Sciatic nerve (tissue), 1 donor: ENCODE data around the gene AKAP12. TPM values are rescaled to one million over a fixed set of nuclear protein-coding genes. Genes with fewer than 3 reads are reported as not detected.

Experiments used
- total RNA-seq: library from RNA; stranded (reverse); fragmentation: NEBNext Ultra II Directional; extraction: Animal tissue kit (Norgen Biotek cat#: 25700); gene quantifications from one replicate; pipeline ENCODE4 v1.2.1, GENCODE V29; 2021
- donor health status: DM: no; HTN: no; CAD: no.

Gene AKAP12
- total RNA-seq, 1 donor from 2014 or later, result 142 TPM

Other genes starting within 250 kb of the AKAP12 start
- 13.2 TPM for gene ZBTB2, start 151.6 kb downstream of the AKAP12 start, total RNA-seq
- gene RMND1, start 212.2 kb downstream of the AKAP12 start, total RNA-seq, result 18.5 TPM